Measurements from ENCODE around the gene VDR.

The VDR gene

GRCh38 chr12:47904713-47905709 is at the start of gene VDR:
Gene VDR, minus strand, starts transcription at chr12:47904994. Its CDS starts 25,881 bp downstream, at chr12:47879113.
- Histone ChIP-seq H3K9me3 (replicated peaks in 1 of 11) (no peaks in the 10 kb centered on the region; a peak in 1 of 22 replicates), H4K20me1 (peaks cover 0 to 37% (median 14%) of the 10 kb centered on the region in 11 experiments; a peak in 10 of 22 replicates), H3K4me3 (peak within 1 kb of the TSS; percentile 57 to 74 (median 65)), H3K36me3 (no peaks in the 10 kb centered on the region), H3K27ac (peak within 1 kb of the TSS in 8 of 11 experiments; percentile 33 to 78 (median 62); a peak in 15 of 22 replicates), H3K9ac (peak within 1 kb of the TSS; percentile 51 to 78 (median 74); a peak in 21 of 22 replicates), H3K4me2 (peak within 1 kb of the TSS; percentile 88 to 99 (median 95)), H3K4me1 (peaks cover 43 to 57% (median 53%) of the 10 kb centered on the region in 10 experiments), H3K27me3 (peaks cover 26 to 62% (median 55%) of the 10 kb centered on the region in 11 experiments)
- TF ChIP-seq Cebpa-rat (IDR thresholded peaks at IDR 0.05) = no peak

- Histone ChIP-seq H3K4me1 (peaks cover 0 to 18% (median 3%) of the 10 kb centered on the region in 10 experiments; a peak in 10 of 20 replicates), H3K36me3 (peaks cover 0 to 7% (median 0%) of the 10 kb centered on the region in 11 experiments; a peak in 2 of 22 replicates), H3K4me2 (no peak overlapping the region), H3K9me3 (replicated peaks in 1 of 11) (peaks cover 19 to 24% (median 23%) of the 10 kb centered on the region in 11 experiments), H3K27ac (no peak overlapping the region), H4K20me1 (no peaks in the 10 kb centered on the region), H3K27me3 (no peaks in the 10 kb centered on the region), H3K4me3 (no peak overlapping the region), H3K9ac (no peak overlapping the region)
- no peak for TF ChIP-seq Cebpa-rat (IDR thresholded peaks at IDR 0.05)
These were observed 49.3 kb upstream of the VDR start for GRCh38 chr12:47954058-47954457.

GRCh38 chr12:47950856-47951468 is 46.2 kb upstream of the VDR start:
- TF ChIP-seq Cebpa-rat (IDR thresholded peaks at IDR 0.05) = no peak
- no peak overlapping the region for H3K4me2 ChIP-seq
- no peaks in the 10 kb centered on the region for H3K27me3 ChIP-seq
- H3K9me3 ChIP-seq (replicated peaks in 1 of 11) = no peaks in the 10 kb centered on the region
- H4K20me1 ChIP-seq = no peaks in the 10 kb centered on the region
- no peak overlapping the region for H3K27ac ChIP-seq
- H3K9ac ChIP-seq = no peak overlapping the region
- no peak overlapping the region for H3K4me3 ChIP-seq
- peaks cover 0 to 21% (median 9%) of the 10 kb centered on the region in 10 experiments; a peak in 13 of 20 replicates for H3K4me1 ChIP-seq
- no peaks in the 10 kb centered on the region for H3K36me3 ChIP-seq

- no peak overlapping the region for H3K9ac ChIP-seq
- peak overlapping the region in 1 of 11 experiments; percentile 8; a peak in 2 of 22 replicates for H3K4me2 ChIP-seq
- no peaks in the 10 kb centered on the region for H3K27me3 ChIP-seq
These were observed 44.9 kb upstream of the VDR start for GRCh38 chr12:47949441-47950341.

GRCh38 chr12:47947341-47947740 is 42.5 kb upstream of the VDR start:
- Histone ChIP-seq H3K36me3 (no peaks in the 10 kb centered on the region), H4K20me1 (peaks cover 0 to 9% (median 0%) of the 10 kb centered on the region in 11 experiments; a peak in 1 of 22 replicates), H3K9ac (no peak overlapping the region), H3K4me1 (peaks cover 7 to 32% (median 19%) of the 10 kb centered on the region in 10 experiments), H3K9me3 (replicated peaks in 1 of 11) (no peaks in the 10 kb centered on the region), H3K4me3 (no peak overlapping the region), H3K27me3 (peaks cover 0 to 15% (median 0%) of the 10 kb centered on the region in 11 experiments; a peak in 7 of 22 replicates), H3K27ac (no peak overlapping the region), H3K4me2 (peak overlapping the region in 1 of 11 experiments; percentile 32; a peak in 1 of 22 replicates)
- TF ChIP-seq Cebpa-rat (IDR thresholded peaks at IDR 0.05) = no peak

More at GRCh38 chr12:47949441-47950341, 44.9 kb upstream of the VDR start:
- Histone ChIP-seq H3K4me3 (no peak overlapping the region), H3K9me3 (replicated peaks in 1 of 11) (no peaks in the 10 kb centered on the region), H3K36me3 (no peaks in the 10 kb centered on the region), H3K4me1 (peaks cover 0 to 21% (median 9%) of the 10 kb centered on the region in 10 experiments; a peak in 13 of 20 replicates), H3K27ac (no peak overlapping the region), H4K20me1 (no peaks in the 10 kb centered on the region)
- no peak for TF ChIP-seq Cebpa-rat (IDR thresholded peaks at IDR 0.05)

GRCh38 chr12:47946413-47947323 is 41.9 kb upstream of the VDR start:
- Histone ChIP-seq H3K27ac (no peak overlapping the region), H3K4me2 (peak overlapping the region in 4 of 11 experiments; percentile 2 to 32 (median 16); a peak in 4 of 22 replicates)

GRCh38 chr12:47945341-47945728 is 40.5 kb upstream of the VDR start:
- no peak for TF ChIP-seq Cebpa-rat (IDR thresholded peaks at IDR 0.05)
- Histone ChIP-seq H3K36me3 (no peaks in the 10 kb centered on the region), H4K20me1 (peaks cover 0 to 9% (median 0%) of the 10 kb centered on the region in 11 experiments; a peak in 1 of 22 replicates), H3K27me3 (peaks cover 0 to 27% (median 0%) of the 10 kb centered on the region in 11 experiments; a peak in 7 of 22 replicates), H3K9me3 (replicated peaks in 1 of 11) (no peaks in the 10 kb centered on the region), H3K27ac (no peak overlapping the region), H3K9ac (no peak overlapping the region), H3K4me3 (no peak overlapping the region), H3K4me2 (no peak overlapping the region), H3K4me1 (peaks cover 23 to 47% (median 36%) of the 10 kb centered on the region in 10 experiments)

More at GRCh38 chr12:47946413-47947323, 41.9 kb upstream of the VDR start:
- TF ChIP-seq Cebpa-rat (IDR thresholded peaks at IDR 0.05) = no peak
- Histone ChIP-seq H4K20me1 (peaks cover 0 to 9% (median 0%) of the 10 kb centered on the region in 11 experiments; a peak in 1 of 22 replicates), H3K36me3 (no peaks in the 10 kb centered on the region), H3K9me3 (replicated peaks in 1 of 11) (no peaks in the 10 kb centered on the region), H3K4me1 (peaks cover 14 to 34% (median 23%) of the 10 kb centered on the region in 10 experiments), H3K4me3 (no peak overlapping the region), H3K27me3 (peaks cover 0 to 22% (median 0%) of the 10 kb centered on the region in 11 experiments; a peak in 7 of 22 replicates), H3K9ac (no peak overlapping the region)
